GM19193 (cell line): ENCODE measurements around the gene METAP1D.

Experiments
- POLR2A ChIP-seq: IDR thresholded peaks from 4 replicates; pipeline ENCODE4 v1.6.1; 2011; ENCODE audit not compliant: insufficient read depth, insufficient read length; ENCODE audit errors: extremely low read depth

The METAP1D gene

DNA sequence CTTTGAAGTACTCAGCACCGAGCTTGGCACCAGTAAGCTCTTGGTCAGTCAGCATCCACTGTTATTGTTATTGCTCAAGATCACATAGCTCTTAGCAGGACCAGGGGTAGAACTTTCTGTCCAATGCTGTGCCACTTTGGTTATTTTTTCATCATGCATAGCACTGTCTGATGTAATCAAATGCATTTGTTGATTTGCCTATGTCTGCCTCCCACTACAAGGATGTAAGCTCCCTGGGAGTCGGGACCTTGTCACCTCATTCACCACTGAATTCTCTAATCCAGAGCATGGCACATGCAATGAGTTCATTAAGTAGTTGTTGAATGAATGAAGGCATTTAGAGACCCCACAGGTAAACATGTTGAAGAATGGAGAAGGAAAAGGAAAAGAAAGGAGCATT lies 56.5 kb downstream of the METAP1D start:
- TF ChIP-seq POLR2A, result no peak

GRCh38 chr2:172058660-172059059 lies 58.9 kb downstream of the METAP1D start:
- no peak for TF ChIP-seq POLR2A

GRCh38 chr2:172062402-172063004 lies 62.8 kb downstream of the METAP1D start:
- no peak for TF ChIP-seq POLR2A

- TF ChIP-seq POLR2A, result no peak
Observed at GRCh38 chr2:172063446-172063845, 63.7 kb downstream of the METAP1D start.

DNA sequence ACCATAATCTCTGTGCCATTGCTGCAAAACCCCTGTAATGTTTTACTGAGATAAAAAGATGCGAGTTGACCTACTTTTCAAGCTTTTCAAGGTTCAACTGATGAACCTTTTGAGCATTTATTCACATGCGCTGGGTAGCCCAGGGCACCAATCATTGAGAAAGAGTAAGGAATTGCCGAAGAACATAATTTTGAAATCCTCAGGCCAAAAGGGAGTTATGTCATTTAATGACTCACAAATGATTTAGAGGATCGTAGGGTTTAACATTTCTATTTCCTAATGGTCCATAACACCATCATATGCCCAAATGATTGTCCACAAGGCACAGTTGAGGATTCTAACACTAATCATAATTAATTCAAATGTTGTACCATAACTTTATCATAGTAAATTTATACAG lies 65.4 kb downstream of the METAP1D start:
- no peak for TF ChIP-seq POLR2A

DNA sequence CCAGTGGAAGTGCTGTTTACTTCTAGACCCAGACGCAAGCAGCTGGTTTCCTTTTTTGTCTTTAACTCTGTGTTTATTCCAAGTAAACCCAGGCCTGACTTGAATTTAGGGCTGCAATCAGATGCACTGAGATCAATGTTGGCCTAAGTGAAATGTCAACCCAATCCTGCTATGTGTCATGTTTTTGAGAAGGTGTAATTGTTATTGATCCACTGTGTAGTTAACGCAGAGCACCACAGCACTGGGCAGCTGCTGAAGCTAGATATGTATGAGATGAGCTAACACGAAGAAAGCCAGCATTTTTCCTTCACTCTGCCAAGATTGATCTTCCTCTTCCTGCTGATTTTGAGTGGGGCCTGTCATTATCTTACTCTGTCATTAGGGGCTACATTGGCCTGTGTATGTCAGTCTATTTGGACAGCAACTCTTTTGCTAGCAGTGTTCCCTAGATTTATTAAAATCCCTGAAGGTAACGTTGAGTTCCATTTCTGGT lies 66.7 kb downstream of the METAP1D start:
- no peak for TF ChIP-seq POLR2A

DNA sequence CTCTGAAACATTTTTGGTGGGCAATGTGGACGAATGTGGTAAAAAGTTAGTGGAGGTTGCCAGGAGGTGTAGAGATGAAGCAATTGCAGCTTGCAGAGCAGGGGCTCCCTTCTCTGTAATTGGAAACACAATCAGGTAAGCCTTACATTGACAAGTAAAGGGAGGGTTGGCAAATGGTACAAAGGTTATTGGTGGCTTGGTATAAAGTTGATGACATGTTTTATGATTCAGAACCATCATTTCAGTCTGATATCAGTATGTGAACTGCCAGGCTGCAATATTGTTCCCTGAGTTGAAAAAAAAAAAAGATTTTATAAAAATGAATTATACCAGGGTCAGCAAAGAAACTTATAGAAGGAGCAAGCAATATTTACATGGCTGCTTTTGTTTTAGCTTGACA lies 71.2 kb downstream of the METAP1D start:
- TF ChIP-seq POLR2A, result no peak

DNA sequence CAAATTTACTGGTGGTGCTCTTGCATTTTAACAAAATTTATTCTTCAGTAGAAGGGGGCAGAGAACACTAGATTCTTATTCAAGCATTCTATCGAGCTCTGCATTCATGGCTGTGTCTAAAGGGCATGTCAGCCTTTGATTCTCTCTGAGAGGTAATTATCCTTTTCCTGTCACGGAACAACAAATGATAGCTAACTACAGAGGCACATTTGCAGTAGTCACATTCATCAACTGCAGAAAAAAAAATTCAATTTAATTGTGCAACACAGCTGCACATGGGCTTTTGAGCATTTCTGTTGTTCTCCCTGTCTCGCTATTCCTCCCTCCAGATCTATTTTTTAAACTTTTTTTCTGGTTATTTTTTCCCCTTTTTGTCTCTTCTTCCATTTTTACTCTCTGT lies 72.5 kb downstream of the METAP1D start:
- TF ChIP-seq POLR2A, result no peak

- TF ChIP-seq POLR2A, result no peak
Observed at GRCh38 chr2:172072706-172073105, 73.0 kb downstream of the METAP1D start.

- TF ChIP-seq POLR2A, result no peak
Observed at GRCh38 chr2:172073518-172073917, 73.8 kb downstream of the METAP1D start.

- TF ChIP-seq POLR2A, result no peak
Observed at GRCh38 chr2:172074254-172074653, 74.5 kb downstream of the METAP1D start.

DNA sequence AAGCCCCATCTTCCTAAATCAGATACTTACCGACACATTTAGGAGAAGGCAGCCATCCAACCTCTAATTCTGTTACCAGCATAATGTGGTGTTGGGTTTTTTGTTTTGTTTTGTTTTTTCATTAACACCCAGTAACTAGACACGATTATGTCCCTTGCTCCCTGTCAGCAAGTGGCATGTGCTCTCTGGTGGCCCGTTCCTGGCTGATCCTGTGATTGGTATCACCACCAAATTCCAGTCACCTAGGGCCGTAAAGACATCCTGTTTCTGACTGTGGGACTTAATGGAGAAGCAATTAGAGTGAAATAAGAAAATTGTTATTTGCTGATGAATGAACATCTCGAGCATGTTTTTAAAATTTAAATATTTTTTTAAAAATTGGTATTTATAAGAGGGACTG lies 79.7 kb downstream of the METAP1D start:
- no peak for TF ChIP-seq POLR2A

GRCh38 chr2:172079838-172080640 lies 80.3 kb downstream of the METAP1D start:
- TF ChIP-seq POLR2A, result no peak

DNA sequence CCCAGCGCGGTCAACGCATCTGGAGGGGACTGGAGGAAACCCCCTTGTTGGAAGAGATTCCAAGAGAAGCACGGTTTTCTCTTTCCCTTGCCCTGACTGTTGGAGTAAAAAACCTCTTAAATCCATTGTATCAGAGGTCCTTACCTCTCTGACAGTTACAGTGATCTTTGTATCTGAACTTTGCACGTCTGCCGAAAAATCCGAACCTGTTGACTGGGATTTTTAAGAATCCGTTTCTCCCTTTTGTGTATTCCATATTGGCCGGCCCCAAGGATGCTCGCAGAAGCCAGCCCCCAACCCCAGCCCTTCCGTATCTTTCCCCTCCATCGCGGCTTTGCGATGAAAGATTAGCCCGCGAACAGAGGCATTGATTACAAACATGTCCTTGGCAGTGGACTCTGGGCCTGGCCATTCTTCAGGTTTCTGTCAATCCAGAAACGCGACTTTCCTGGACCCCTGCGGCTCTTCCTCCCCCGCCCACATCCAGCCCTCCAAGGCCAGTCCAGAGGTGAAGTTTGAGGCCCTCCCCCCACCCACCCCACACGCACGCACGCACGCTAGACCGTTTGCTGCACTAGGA lies 81.0 kb downstream of the METAP1D start:
- TF ChIP-seq POLR2A, result no peak

DNA sequence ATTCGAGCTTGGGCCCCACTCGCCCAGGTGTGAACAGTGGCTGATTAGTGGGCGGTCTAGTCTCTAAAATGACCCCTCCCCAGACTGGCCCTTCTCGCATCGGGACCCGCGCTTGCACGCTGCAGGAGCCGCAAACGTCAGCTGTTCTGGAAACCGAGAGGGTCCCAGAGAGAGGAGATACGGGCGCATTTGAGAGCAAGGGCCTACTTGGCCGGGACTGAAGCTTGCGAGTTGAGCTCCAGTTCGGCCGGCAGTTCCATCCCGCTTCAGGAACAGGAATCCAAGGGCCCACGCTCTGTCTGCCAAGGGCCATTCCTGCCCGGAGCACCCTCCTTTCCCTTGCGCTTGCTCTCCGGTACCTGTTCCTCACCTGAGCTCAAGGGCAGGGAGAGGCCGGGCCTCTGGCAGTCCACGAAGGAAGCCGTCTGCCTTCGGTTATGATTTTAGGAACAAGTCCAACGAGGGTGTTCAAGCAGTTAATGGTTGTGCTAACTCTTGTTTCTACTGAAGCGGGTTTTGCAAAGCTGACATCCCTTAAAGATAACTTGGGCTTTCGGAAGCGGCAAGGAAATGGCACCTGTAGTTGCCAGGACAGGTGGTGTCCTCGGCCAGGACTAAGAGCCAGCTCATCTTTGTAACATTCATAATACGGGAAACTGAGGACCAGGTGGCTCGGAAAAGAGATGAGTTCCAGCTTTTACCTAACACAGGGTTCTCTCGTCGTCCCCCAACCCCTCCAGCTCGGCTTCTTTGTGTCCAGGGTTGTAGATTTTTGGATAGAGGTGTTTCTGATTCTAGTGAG lies 81.7 kb downstream of the METAP1D start:
- no peak for TF ChIP-seq POLR2A
